HL-60/S4 (cell line): ENCODE measurements around the gene RGPD8.
"Not testable (repeated sequence)": the region's sequence is repeated elsewhere in the genome, so short reads cannot be mapped to it uniquely, and the experiment has no call there.

Experiments used
- in situ Hi-C: fragments of 300-500 bp; cut with MboI; formaldehyde crosslinking; loops from 2 replicates; pipeline ENCODE4 v1.14.3; 2022; ENCODE audit warnings: low sequenced_read_pairs

RGPD8 gene

GRCh38 chr2:112435716-112436431, 2.4 kb upstream of the RGPD8 start:
- in situ Hi-C loops: not testable (repeated sequence)

GRCh38 chr2:112434890-112435715, 1.7 kb upstream of the RGPD8 start:
- in situ Hi-C loops: not testable (repeated sequence)

- in situ Hi-C loops: no loop called here
Measured at GRCh38 chr2:112433932-112434730, 686 bp upstream of the RGPD8 start.

- in situ Hi-C loops: not testable (repeated sequence)
Measured at GRCh38 chr2:112432735-112433479, 538 bp downstream of the RGPD8 start.

GRCh38 chr2:112432390-112432734, 1.1 kb downstream of the RGPD8 start:
- in situ Hi-C loops: not testable (repeated sequence)

GRCh38 chr2:112431587-112432295, 1.7 kb downstream of the RGPD8 start:
- in situ Hi-C loops: not testable (repeated sequence)

GRCh38 chr2:112424553-112424952, 8.9 kb downstream of the RGPD8 start:
- in situ Hi-C loops: not testable (repeated sequence)

- in situ Hi-C loops: not testable (repeated sequence)
Measured at GRCh38 chr2:112416860-112417259, 16.6 kb downstream of the RGPD8 start.

GRCh38 chr2:112360055-112360454, 73.4 kb downstream of the RGPD8 start:
- in situ Hi-C loops: not testable (repeated sequence)

- in situ Hi-C loops: not testable (repeated sequence)
Measured at GRCh38 chr2:112354335-112354734, 79.1 kb downstream of the RGPD8 start.

GRCh38 chr2:112352809-112353603, 80.4 kb downstream of the RGPD8 start:
- in situ Hi-C loops: not testable (repeated sequence)

- in situ Hi-C loops: not testable (repeated sequence)
Measured at GRCh38 chr2:112352292-112352691, 81.2 kb downstream of the RGPD8 start.

GRCh38 chr2:112345030-112346027, 88.1 kb downstream of the RGPD8 start:
- in situ Hi-C loops: no loop called here

GRCh38 chr2:112343827-112344585, 89.4 kb downstream of the RGPD8 start:
- in situ Hi-C loops: no loop called here

GRCh38 chr2:112342067-112342550, 91.3 kb downstream of the RGPD8 start:
- in situ Hi-C loops: no loop called here

- in situ Hi-C loops: no loop called here
Measured at GRCh38 chr2:112340475-112341267, 92.8 kb downstream of the RGPD8 start.
